Body of pancreas (tissue), 4 donors: ENCODE results near the gene FAM177A1. TPM values are rescaled to one million over a fixed set of nuclear protein-coding genes. Genes with fewer than 3 reads are reported as not detected.

Experiments
- ATAC-seq: fragments of 150-250 bp; one replicate; pipeline ENCODE4 v1.9.1; 2016
- DNase-seq, 4 donors: peaks; one replicate each; pipeline ENCODE4 v3.0.0-alpha.2; 2019
- H3K27ac ChIP-seq, 4 donors: fragments of 200-600 bp; sonication (generic); 1 replicate in 3 of 4; 2 replicates in 1 of 4; pipeline versions ENCODE4 v1.5.1 to v1.6.1; 2016 to 2019; ENCODE audit warnings: mild to moderate bottlenecking in 1 of 4, mixed read lengths in 1 of 4, moderate library complexity in 1 of 4
- H3K27me3 ChIP-seq, 2 donors: fragments of 200-600 bp; sonication (generic); one replicate each; pipeline ENCODE4 v1.6.0; 2016; ENCODE audit warnings: mild to moderate bottlenecking in 1 of 2
- H3K36me3 ChIP-seq, 2 donors: fragments of 200-600 bp; sonication (generic); replicated peaks in 1 of 2; 2 replicates each; pipeline ENCODE4 v1.5.1; 2016; ENCODE audit warnings: low read depth in 2 of 2; ENCODE audit not compliant: insufficient read depth in 1 of 2
- H3K4me1 ChIP-seq: fragments of 200-600 bp; sonication (generic); one replicate; pipeline ENCODE4 v1.6.0; 2016
- H3K4me3 ChIP-seq, 2 donors: fragments of 200-600 bp; sonication (generic); 1 replicate in 1 of 2; 2 replicates in 1 of 2; pipeline ENCODE4 v1.5.1; 2016 to 2019
- H3K9me3 ChIP-seq, 3 donors: fragments of 200-600 bp; sonication (generic); 1 replicate in 2 of 3; 2 replicates in 1 of 3; pipeline ENCODE4 v1.5.1; 2016
- CTCF ChIP-seq, 7 experiments: fragments of 450-650 bp in 4 of 7; fragments of 200-600 bp in 3 of 7; sonication (generic) in 3 of 7; IDR thresholded peaks; one replicate each; pipeline ENCODE4 v1.5.1; 2016 to 2019; ENCODE audit warnings: antibody characterized with exemption in 7 of 7
- POLR2A ChIP-seq, 3 donors: fragments of 450-650 bp; IDR thresholded peaks; one replicate each; pipeline ENCODE4 v1.6.1; 2016; ENCODE audit warnings: antibody characterized with exemption in 3 of 3, mild to moderate bottlenecking in 2 of 3
- WGBS, 2 donors: methylation state at CpG; one replicate each; pipeline ENCODE4 v1.1.5; 2017; 5-methylcytosine and 5-hydroxymethylcytosine counted together
- intact Hi-C: fragments of 100-400 bp; cut with DNase I; formaldehyde crosslinking; loops from one replicate; pipeline ENCODE4 v1.15.1; 2023
- total RNA-seq, 2 donors: library from RNA; depleted of rRNA; stranded (reverse); fragments of >200 nt; gene quantifications; one replicate each; pipeline ENCODE4 v1.1.0, GENCODE V29; 2016

FAM177A1 gene
- total RNA-seq, 2 donors from 2014 or later, result 11.5 to 22.3 TPM

GRCh38 chr14:35068238-35069012 is 22.4 kb downstream of the FAM177A1 start:
- ATAC-seq, result no peak
- H3K27ac ChIP-seq, result no peak overlapping the region
- no peak overlapping the region for H3K4me3 ChIP-seq
- no peaks in the 10 kb centered on the region for H3K4me1 ChIP-seq
- TF ChIP-seq POLR2A (IDR thresholded peaks at IDR 0.05) (no peak), CTCF (IDR thresholded peaks at IDR 0.05) (no peak)
- H3K36me3 ChIP-seq, result peaks cover 0 to 1% of the 10 kb centered on the region in 2 donors
- no peaks in the 10 kb centered on the region for H3K9me3 ChIP-seq
- 93 to 94% methylated on average over 4 of the region's 4 CpGs for WGBS, 2 donors
- intact Hi-C loops, result no loop called here
- DNase-seq, result no peak
- no peaks in the 10 kb centered on the region for H3K27me3 ChIP-seq

GRCh38 chr14:35072226-35072625 is 26.2 kb downstream of the FAM177A1 start:
- Histone ChIP-seq H3K9me3 (no peaks in the 10 kb centered on the region), H3K36me3 (peaks cover 0 to 4% of the 10 kb centered on the region in 2 donors), H3K4me3 (no peak overlapping the region), H3K4me1 (no peaks in the 10 kb centered on the region), H3K27me3 (no peaks in the 10 kb centered on the region), H3K27ac (no peak overlapping the region)
- 92 to 94% methylated on average over 3 of the region's 3 CpGs for WGBS, 2 donors
- DNase-seq (no peak), ATAC-seq (no peak)
- TF ChIP-seq CTCF (IDR thresholded peaks at IDR 0.05) (no peak), POLR2A (IDR thresholded peaks at IDR 0.05) (no peak)
- intact Hi-C loops, result no loop called here

- H3K9me3 ChIP-seq, result no peaks in the 10 kb centered on the region
- no peaks in the 10 kb centered on the region for H3K27me3 ChIP-seq
- no peak for ATAC-seq
- WGBS, 2 donors, result 72 to 78% methylated on average over 1 of the region's 1 CpG
- DNase-seq, result no peak
- no peaks in the 10 kb centered on the region for H3K4me1 ChIP-seq
- intact Hi-C loops, result no loop called here
- H3K36me3 ChIP-seq, result peaks cover 0 to 4% of the 10 kb centered on the region in 2 donors
- H3K4me3 ChIP-seq, result no peak overlapping the region
- no peak for TF ChIP-seq POLR2A (IDR thresholded peaks at IDR 0.05)
- TF ChIP-seq CTCF (IDR thresholded peaks at IDR 0.05), result no peak
- H3K27ac ChIP-seq, result no peak overlapping the region
Measured at GRCh38 chr14:35073486-35073885, 27.4 kb downstream of the FAM177A1 start.

GRCh38 chr14:35078082-35078481 is 32.0 kb downstream of the FAM177A1 start:
- 71 to 76% methylated on average over 2 of the region's 2 CpGs for WGBS, 2 donors
- ATAC-seq (no peak), DNase-seq (no peak)
- intact Hi-C loops, result no loop called here
- TF ChIP-seq CTCF (IDR thresholded peaks at IDR 0.05), result no peak
- TF ChIP-seq POLR2A (IDR thresholded peaks at IDR 0.05), result no peak
- Histone ChIP-seq H3K27me3 (no peaks in the 10 kb centered on the region), H3K4me1 (no peaks in the 10 kb centered on the region), H3K4me3 (no peak overlapping the region), H3K36me3 (peaks cover 0 to 12% of the 10 kb centered on the region in 2 donors), H3K9me3 (no peaks in the 10 kb centered on the region), H3K27ac (no peak overlapping the region)

GRCh38 chr14:35079742-35080141 is 33.7 kb downstream of the FAM177A1 start:
- intact Hi-C loops, result no loop called here
- H3K9me3 ChIP-seq, result no peaks in the 10 kb centered on the region
- H3K4me1 ChIP-seq, result no peaks in the 10 kb centered on the region
- H3K4me3 ChIP-seq, result no peak overlapping the region
- TF ChIP-seq CTCF (IDR thresholded peaks at IDR 0.05), result no peak
- no peak for TF ChIP-seq POLR2A (IDR thresholded peaks at IDR 0.05)
- no peaks in the 10 kb centered on the region for H3K27me3 ChIP-seq
- H3K36me3 ChIP-seq, result peaks cover 4 to 14% of the 10 kb centered on the region in 2 donors
- H3K27ac ChIP-seq, result no peak overlapping the region
- ATAC-seq (no peak), DNase-seq (no peak)
- 67 to 74% methylated on average over 1 of the region's 1 CpG for WGBS, 2 donors
